HepG2 (cell line): Measurements from ENCODE around the gene SMLR1. TPM values are rescaled to one million over a fixed set of nuclear protein-coding genes. Genes with fewer than 3 reads are reported as not detected.

Experiments used
- HDAC6 ChIP-seq: fragments of 200-600 bp; sonication (generic); IDR thresholded peaks from 2 replicates; pipeline ENCODE4 v1.7.0; 2017; ENCODE audit warnings: mild to moderate bottlenecking, antibody characterized with exemption, low read length, low read depth
- KDM4B ChIP-seq: sonication (generic); formaldehyde crosslinking; IDR thresholded peaks from 2 replicates; pipeline ENCODE4 v1.4.0; 2020; ENCODE audit warnings: missing genetic modification reagents
- PBX3 ChIP-seq: sonication (generic); formaldehyde crosslinking; IDR thresholded peaks from 2 replicates; pipeline ENCODE4 v1.8.1; 2023; ENCODE audit warnings: missing genetic modification reagents, inconsistent platforms, borderline replicate concordance
- SIX1 ChIP-seq: sonication (generic); formaldehyde crosslinking; IDR thresholded peaks from 2 replicates; pipeline ENCODE4 v1.4.0; 2020; ENCODE audit warnings: missing genetic modification reagents, borderline replicate concordance
- SNAPC4 ChIP-seq: sonication (generic); formaldehyde crosslinking; IDR thresholded peaks from 2 replicates; pipeline ENCODE4 v1.4.0; 2020; ENCODE audit warnings: mild to moderate bottlenecking, missing genetic modification reagents
- SUZ12 ChIP-seq: fragments of 150-350 bp; IDR thresholded peaks from 2 replicates; pipeline ENCODE4 v1.6.1; 2014; ENCODE audit warnings: low read depth, low read length
- XRCC5 ChIP-seq: fragments of 200-400 bp; formaldehyde crosslinking; optimal IDR thresholded peaks from 2 replicates; pipeline ENCODE3; 2017; ENCODE audit warnings: mild to moderate bottlenecking, low read length
- ZBTB20 ChIP-seq: sonication (generic); formaldehyde crosslinking; IDR thresholded peaks from 2 replicates; pipeline ENCODE4 v1.8.1; 2023; ENCODE audit warnings: missing genetic modification reagents, low read depth, mild to moderate bottlenecking, borderline replicate concordance
- ZNF296 ChIP-seq: sonication (generic); formaldehyde crosslinking; conservative IDR thresholded peaks from 2 replicates; pipeline ENCODE4 v1.5.0; 2020; ENCODE audit warnings: mild to moderate bottlenecking, missing genetic modification reagents
- ZNF777 ChIP-seq: sonication (generic); formaldehyde crosslinking; IDR thresholded peaks from 2 replicates; pipeline ENCODE4 v1.4.0; 2020; ENCODE audit warnings: missing genetic modification reagents
- ZSCAN21 ChIP-seq: sonication (generic); formaldehyde crosslinking; IDR thresholded peaks from 2 replicates; pipeline ENCODE4 v1.8.0; 2022; ENCODE audit warnings: mild to moderate bottlenecking, missing genetic modification reagents, moderate library complexity, borderline replicate concordance
- polyA plus RNA-seq, 8 experiments: library from polyadenylated mRNA; depleted of rRNA in 3 of 8; stranded (reverse) in 7 of 8; unstranded in 1 of 8; fragments of >200 nt; fragmentation: Illumina TruSeq in 4 of 8; extraction: Trizol in 4 of 8; gene quantifications; 2 replicates each; pipeline versions ENCODE4 v1.2.1 to v1.2.3, GENCODE V29; 2011 to 2016; ENCODE audit warnings: low read depth in 4 of 8, missing spikeins in 1 of 8, mixed read lengths in 1 of 8; ENCODE audit not compliant: insufficient read depth in 1 of 8
- total RNA-seq, 5 experiments: library from RNA; depleted of rRNA; stranded (reverse); fragments of >200 nt; fragmentation: Illumina TruSeq; extraction: Trizol; gene quantifications; 2 replicates each; pipeline ENCODE4 v1.2.3, GENCODE V29; 2016; ENCODE audit warnings: low read depth in 1 of 5
- TF ChIP-seq, protein P1 (sequence below): IDR thresholded peaks from 2 replicates; pipeline ENCODE4 v1.6.1; 2016; ENCODE audit warnings: low read depth, missing genetic modification reagents, missing compliant biosample characterization
- TF ChIP-seq, protein P2 (sequence below): IDR thresholded peaks from 2 replicates; pipeline ENCODE4 v1.6.1; 2016; ENCODE audit warnings: low read depth, borderline replicate concordance
- TF ChIP-seq, protein P3 (sequence below): IDR thresholded peaks from 2 replicates; pipeline ENCODE4 v1.6.1; 2016; ENCODE audit warnings: mild to moderate bottlenecking

The SMLR1 gene
- total and polyA plus RNA-seq, 2 of the 13 experiments (the other 11 are each of a cell fraction or from before 2014, with no cell fraction given): 41.8 to 104 TPM

DNA sequence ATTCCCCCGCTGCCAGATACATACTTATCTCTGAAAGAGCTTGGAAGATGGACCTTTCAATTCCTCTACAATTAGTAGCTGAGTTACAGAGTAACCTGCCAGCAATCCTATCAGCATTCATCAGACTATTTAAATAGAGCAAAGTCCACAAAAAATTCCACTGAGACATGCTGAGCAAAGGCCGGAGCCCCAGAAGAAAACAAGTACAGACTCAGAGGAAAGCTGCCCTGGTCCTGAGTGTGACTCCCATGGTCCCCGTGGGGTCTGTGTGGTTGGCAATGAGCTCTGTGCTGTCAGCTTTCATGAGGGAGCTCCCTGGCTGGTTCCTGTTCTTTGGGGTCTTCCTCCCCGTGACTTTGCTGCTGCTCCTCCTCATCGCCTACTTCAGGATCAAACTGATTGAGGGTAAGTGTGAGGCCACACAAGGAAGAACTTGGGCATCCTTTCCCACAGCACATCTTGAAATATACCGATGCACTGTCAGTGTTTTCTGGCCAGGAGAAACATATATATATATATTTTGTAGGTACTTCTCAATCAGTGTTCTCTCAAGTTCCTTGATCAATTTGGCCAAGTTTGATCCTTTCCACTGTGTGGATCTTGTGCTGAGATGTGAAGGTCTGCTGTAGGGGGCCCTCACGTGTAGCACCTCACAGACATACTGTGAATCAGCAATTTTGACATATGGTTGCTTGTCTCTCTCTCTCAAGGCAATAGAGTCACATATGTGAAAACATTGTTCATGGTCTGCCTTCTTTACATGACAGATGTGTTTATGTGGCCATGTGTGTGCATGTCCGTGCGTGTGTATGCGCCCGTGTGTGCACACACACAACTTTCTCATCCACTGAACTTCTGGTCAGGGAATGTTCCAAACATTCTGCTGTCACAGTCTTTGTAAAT is at the start of gene SMLR1 (continued):
- TF ChIP-seq, protein P1, sequence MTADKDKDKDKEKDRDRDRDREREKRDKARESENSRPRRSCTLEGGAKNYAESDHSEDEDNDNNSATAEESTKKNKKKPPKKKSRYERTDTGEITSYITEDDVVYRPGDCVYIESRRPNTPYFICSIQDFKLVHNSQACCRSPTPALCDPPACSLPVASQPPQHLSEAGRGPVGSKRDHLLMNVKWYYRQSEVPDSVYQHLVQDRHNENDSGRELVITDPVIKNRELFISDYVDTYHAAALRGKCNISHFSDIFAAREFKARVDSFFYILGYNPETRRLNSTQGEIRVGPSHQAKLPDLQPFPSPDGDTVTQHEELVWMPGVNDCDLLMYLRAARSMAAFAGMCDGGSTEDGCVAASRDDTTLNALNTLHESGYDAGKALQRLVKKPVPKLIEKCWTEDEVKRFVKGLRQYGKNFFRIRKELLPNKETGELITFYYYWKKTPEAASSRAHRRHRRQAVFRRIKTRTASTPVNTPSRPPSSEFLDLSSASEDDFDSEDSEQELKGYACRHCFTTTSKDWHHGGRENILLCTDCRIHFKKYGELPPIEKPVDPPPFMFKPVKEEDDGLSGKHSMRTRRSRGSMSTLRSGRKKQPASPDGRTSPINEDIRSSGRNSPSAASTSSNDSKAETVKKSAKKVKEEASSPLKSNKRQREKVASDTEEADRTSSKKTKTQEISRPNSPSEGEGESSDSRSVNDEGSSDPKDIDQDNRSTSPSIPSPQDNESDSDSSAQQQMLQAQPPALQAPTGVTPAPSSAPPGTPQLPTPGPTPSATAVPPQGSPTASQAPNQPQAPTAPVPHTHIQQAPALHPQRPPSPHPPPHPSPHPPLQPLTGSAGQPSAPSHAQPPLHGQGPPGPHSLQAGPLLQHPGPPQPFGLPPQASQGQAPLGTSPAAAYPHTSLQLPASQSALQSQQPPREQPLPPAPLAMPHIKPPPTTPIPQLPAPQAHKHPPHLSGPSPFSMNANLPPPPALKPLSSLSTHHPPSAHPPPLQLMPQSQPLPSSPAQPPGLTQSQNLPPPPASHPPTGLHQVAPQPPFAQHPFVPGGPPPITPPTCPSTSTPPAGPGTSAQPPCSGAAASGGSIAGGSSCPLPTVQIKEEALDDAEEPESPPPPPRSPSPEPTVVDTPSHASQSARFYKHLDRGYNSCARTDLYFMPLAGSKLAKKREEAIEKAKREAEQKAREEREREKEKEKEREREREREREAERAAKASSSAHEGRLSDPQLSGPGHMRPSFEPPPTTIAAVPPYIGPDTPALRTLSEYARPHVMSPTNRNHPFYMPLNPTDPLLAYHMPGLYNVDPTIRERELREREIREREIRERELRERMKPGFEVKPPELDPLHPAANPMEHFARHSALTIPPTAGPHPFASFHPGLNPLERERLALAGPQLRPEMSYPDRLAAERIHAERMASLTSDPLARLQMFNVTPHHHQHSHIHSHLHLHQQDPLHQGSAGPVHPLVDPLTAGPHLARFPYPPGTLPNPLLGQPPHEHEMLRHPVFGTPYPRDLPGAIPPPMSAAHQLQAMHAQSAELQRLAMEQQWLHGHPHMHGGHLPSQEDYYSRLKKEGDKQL: no peak; the same call in 1 of the 2 replicates
- no peak for TF ChIP-seq PBX3 (CRISPR knock-in tag)
- TF ChIP-seq, protein P2, sequence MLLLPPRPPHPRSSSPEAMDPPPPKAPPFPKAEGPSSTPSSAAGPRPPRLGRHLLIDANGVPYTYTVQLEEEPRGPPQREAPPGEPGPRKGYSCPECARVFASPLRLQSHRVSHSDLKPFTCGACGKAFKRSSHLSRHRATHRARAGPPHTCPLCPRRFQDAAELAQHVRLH (CRISPR knock-in tag): peak; percentile 17; the same call in 1 of the 2 replicates
- no peak for TF ChIP-seq KDM4B (CRISPR knock-in tag)
- peak; percentile 45; the same call in 1 of the 2 replicates for TF ChIP-seq SNAPC4 (CRISPR knock-in tag)
- TF ChIP-seq SUZ12: no peak
- peak; percentile 88; the same call in 1 of the 2 replicates for TF ChIP-seq ZSCAN21
- no peak for TF ChIP-seq ZNF296 (CRISPR knock-in tag)
- TF ChIP-seq XRCC5: peak; percentile 34
- TF ChIP-seq, protein P3, sequence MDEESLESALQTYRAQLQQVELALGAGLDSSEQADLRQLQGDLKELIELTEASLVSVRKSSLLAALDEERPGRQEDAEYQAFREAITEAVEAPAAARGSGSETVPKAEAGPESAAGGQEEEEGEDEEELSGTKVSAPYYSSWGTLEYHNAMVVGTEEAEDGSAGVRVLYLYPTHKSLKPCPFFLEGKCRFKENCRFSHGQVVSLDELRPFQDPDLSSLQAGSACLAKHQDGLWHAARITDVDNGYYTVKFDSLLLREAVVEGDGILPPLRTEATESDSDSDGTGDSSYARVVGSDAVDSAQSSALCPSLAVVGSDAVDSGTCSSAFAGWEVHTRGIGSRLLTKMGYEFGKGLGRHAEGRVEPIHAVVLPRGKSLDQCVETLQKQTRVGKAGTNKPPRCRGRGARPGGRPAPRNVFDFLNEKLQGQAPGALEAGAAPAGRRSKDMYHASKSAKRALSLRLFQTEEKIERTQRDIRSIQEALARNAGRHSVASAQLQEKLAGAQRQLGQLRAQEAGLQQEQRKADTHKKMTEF (CRISPR knock-in tag): peak; percentile 71
- peak; percentile 16; the same call in 1 of the 2 replicates for TF ChIP-seq ZBTB20 (CRISPR knock-in tag)
- no peak; the same call in 1 of the 2 replicates for TF ChIP-seq HDAC6
- TF ChIP-seq SIX1: peak; percentile 80; the same call in 1 of the 2 replicates
- TF ChIP-seq ZNF777 (CRISPR knock-in tag): no peak
